NK-92 (cell line): Measurements from ENCODE around the gene ANKRD1.

Experiments used
- DNase-seq: peaks from one replicate; lab custom pipeline; 2025; ENCODE audit not compliant: unreplicated experiment; lab: John Stamatoyannopoulos, UW

Gene ANKRD1

DNA sequence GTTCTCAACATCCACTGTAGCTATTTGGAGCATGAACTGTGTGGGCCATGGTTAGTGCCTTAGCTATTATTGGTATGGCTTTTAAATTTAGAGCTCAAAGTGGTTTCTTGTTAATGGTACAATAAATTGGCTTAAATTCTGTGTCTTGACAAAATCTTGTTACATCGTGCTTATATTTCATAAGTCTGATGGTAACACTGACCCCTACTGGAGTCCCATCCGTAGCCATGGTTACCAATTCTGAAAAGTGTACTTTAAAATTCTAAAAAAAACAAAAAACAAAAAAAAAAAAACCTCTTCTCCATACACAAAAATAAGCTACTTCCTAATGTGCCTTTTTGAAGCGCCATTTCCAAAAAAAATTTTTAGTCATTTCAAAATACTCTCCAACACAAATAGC, 55.5 kb downstream of the ANKRD1 start:
- DNase-seq: no peak

DNA sequence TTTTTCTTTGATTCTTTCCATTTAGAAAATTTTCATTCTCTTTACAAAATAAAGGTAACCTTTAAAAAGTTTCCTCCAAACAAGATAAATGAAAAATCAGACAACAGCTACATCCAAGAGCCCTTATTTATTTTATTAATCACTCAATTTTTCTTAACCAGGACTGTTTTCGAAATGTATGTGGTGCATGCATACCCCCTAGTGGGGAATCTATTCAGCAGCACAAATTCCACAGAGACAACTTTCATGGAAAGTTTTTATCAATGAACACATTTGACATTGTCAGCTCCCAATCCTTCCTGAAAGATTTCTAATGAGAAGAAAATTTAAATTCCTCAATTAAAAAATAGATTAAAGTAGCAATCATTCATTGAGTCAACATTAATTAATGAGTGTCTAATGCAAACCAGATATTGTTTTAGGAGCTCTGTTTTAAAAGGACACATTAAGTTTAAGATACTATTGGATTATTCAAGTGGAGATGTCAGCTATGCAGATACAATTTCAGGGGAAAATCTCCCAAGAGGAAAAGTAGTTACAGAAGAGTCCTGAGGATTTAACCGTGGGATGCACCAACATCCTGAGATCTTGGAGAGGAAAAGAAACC, 57.9 kb downstream of the ANKRD1 start:
- no peak for DNase-seq
